ENCODE measurements around the gene YWHAQ. TPM values are rescaled to one million over a fixed set of nuclear protein-coding genes. Genes with fewer than 3 reads are reported as not detected.

YWHAQ gene
- total RNA-seq = 10 to 100 TPM; 40.3 to 63.7 (median 48.4) TPM

DNA sequence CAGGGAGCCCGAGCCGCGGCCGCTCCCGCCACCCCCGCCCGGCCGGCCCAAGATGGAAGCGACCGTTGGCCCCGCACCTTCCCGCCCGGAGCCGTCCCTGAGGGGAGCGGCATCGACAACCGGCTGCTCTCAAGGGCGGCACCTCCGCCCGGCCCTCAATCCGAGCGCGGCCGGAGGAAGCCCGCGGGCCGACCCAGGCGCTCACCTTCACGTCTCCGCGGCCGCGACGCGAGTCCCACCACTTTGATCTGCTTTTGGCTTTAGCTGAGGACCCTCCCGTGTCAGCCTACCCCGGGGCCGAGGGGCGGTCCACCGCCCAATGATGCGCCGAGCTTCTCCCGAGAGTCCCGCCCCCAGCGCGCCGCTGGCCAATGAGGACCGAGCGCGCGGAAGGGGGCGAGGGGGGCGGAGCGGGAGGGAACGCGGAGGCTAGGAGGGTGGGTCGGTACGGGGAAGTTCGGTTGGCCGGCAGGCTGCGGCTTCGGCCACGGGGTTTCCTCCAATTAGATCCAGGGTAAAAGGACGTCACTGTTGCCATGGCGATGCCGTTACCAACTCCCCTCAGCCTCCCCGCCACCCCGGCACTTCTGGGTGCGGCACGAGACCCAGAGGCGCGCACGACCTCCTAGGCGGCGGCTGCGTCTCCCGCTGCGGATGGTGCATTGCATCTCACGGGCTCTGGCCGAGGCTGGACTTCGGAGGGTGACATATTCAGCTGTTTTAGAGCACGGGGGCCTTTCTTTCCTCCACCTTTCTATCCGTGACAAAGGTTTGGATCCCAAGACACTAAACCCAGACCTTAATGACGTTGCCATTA is at the start of gene YWHAQ:
TSS of gene YWHAQ (minus strand) at position 262 of the 817 bp plus-strand sequence. CDS start 545 bp downstream, outside the sequence.
- peaks cover 0 to 18% of the 10 kb centered on the region in 2 donors for H3K36me3 ChIP-seq
- H3K27ac ChIP-seq = peak within 1 kb of the TSS; percentile 91 to 98 (median 96)
- peaks cover 41 to 43% of the 10 kb centered on the region in 2 donors for H3K4me1 ChIP-seq
- intact Hi-C loops (cut with DNase I; ENCODE audit: low total_unique reads) (loop anchor here (1.0 to 10.0 kb wide), 6 partner anchors 62 to 1626 kb away; partner anchors contain the start of genes ADAM17, CPSF3 and ITGB1BP1), in situ Hi-C loops (cut with MboI; ENCODE audit: low sequenced_read_pairs in 4 of 4) (loop anchor here in 1 of 4 donors (25.0 kb wide), 1 partner anchor 406 kb away; the partner anchor contains the start of gene KLF11)
- peak; percentile 98 for DNase-seq
- peak; percentile 86 to 88 for ATAC-seq
- TF ChIP-seq, protein P1, sequence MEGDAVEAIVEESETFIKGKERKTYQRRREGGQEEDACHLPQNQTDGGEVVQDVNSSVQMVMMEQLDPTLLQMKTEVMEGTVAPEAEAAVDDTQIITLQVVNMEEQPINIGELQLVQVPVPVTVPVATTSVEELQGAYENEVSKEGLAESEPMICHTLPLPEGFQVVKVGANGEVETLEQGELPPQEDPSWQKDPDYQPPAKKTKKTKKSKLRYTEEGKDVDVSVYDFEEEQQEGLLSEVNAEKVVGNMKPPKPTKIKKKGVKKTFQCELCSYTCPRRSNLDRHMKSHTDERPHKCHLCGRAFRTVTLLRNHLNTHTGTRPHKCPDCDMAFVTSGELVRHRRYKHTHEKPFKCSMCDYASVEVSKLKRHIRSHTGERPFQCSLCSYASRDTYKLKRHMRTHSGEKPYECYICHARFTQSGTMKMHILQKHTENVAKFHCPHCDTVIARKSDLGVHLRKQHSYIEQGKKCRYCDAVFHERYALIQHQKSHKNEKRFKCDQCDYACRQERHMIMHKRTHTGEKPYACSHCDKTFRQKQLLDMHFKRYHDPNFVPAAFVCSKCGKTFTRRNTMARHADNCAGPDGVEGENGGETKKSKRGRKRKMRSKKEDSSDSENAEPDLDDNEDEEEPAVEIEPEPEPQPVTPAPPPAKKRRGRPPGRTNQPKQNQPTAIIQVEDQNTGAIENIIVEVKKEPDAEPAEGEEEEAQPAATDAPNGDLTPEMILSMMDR (IDR thresholded peaks at IDR 0.05 in 4 of 5, conservative IDR thresholded peaks at IDR 0.05 in 1 of 5) = no peak
- peak; percentile 96 to 99 for TF ChIP-seq POLR2A (IDR thresholded peaks at IDR 0.05)
- no peaks in the 10 kb centered on the region for H3K27me3 ChIP-seq
- H3K9me3 ChIP-seq = no peaks in the 10 kb centered on the region
- H3K4me3 ChIP-seq = peak within 1 kb of the TSS; percentile 78 to 97 (median 94)

DNA sequence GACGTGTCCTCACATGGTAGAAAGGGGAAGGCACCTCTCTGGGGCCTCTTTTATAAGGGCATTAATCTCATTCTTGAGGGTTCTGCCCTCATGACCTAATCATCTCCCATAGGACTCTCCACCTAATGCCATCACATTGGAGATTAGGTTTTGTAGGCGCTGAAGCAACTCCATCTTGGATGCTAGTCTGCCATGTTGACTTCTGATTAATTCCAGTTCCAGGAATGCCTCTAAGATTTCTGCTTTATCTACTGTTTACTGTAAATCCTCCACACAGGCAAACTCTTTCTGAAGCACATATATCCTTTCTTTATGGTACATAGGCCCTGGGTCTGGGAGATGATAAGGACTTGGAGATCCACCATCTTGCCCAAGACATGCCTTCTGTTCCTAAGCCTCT is 49.3 kb upstream of the YWHAQ start:
- Histone ChIP-seq H3K4me1 (no peaks in the 10 kb centered on the region), H3K27me3 (no peaks in the 10 kb centered on the region), H3K4me3 (no peak overlapping the region), H3K36me3 (no peaks in the 10 kb centered on the region), H3K27ac (no peak overlapping the region), H3K9me3 (no peaks in the 10 kb centered on the region)
- intact Hi-C loops (cut with DNase I; ENCODE audit: low total_unique reads) = no loop called here
- in situ Hi-C loops (cut with MboI; ENCODE audit: low sequenced_read_pairs in 4 of 4) = no loop called here
- no peak for TF ChIP-seq POLR2A (IDR thresholded peaks at IDR 0.05)
- TF ChIP-seq, protein P1 (IDR thresholded peaks at IDR 0.05 in 4 of 5, conservative IDR thresholded peaks at IDR 0.05 in 1 of 5) = no peak
- ATAC-seq (no peak), DNase-seq (no peak)

DNA sequence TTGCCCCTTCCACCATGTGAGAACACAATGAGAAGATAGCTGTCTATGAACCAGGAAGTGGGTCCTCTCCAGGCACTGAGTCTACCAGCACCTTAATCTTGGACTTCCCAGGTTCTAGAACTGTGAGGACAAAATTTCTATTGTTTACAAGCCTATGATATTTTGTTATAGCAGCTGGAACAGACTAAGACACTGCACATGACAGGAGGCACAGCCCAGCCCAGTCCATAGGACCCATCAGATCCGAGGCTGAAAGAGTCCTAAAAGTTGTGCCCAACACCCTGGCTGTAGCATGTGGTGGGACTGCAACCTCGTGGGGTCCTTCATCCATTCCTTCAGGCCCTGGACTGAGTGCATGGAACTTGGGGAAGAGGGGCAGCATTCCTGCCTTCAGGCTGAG is 48.4 kb upstream of the YWHAQ start:
- intact Hi-C loops (cut with DNase I; ENCODE audit: low total_unique reads) = no loop called here
- TF ChIP-seq POLR2A (IDR thresholded peaks at IDR 0.05) = no peak
- TF ChIP-seq, protein P1 (IDR thresholded peaks at IDR 0.05 in 4 of 5, conservative IDR thresholded peaks at IDR 0.05 in 1 of 5) = no peak
- ATAC-seq (no peak), DNase-seq (no peak)
- no peaks in the 10 kb centered on the region for H3K36me3 ChIP-seq
- no peak overlapping the region for H3K27ac ChIP-seq
- H3K27me3 ChIP-seq = no peaks in the 10 kb centered on the region
- in situ Hi-C loops (cut with MboI; ENCODE audit: low sequenced_read_pairs in 4 of 4) = no loop called here
- no peaks in the 10 kb centered on the region for H3K4me1 ChIP-seq
- no peaks in the 10 kb centered on the region for H3K9me3 ChIP-seq
- no peak overlapping the region for H3K4me3 ChIP-seq

DNA sequence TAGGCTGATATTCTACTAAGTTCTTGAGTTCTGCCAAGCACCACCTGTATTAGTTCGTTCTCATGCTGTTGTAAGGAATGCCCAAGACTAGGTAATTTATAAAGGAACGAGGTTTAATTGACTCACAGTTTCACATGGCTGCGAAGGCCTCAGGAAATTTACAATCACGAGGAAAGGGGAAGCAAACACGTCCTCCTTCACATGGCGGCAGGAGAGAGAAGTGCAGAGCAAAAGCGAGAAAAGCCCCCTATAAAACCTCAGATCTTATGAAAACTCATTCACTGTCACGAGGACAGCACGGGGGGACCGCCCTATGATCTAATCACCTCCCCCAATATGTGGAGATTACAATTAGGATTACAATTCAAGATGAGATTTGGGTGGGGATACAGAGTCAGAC is 47.7 kb upstream of the YWHAQ start:
- no peak for DNase-seq
- TF ChIP-seq, protein P1 (IDR thresholded peaks at IDR 0.05 in 4 of 5, conservative IDR thresholded peaks at IDR 0.05 in 1 of 5) = no peak
- TF ChIP-seq POLR2A (IDR thresholded peaks at IDR 0.05) = no peak
- ATAC-seq = no peak
- Histone ChIP-seq H3K9me3 (no peaks in the 10 kb centered on the region), H3K4me3 (no peak overlapping the region), H3K27me3 (no peaks in the 10 kb centered on the region), H3K36me3 (no peaks in the 10 kb centered on the region), H3K4me1 (no peaks in the 10 kb centered on the region), H3K27ac (no peak overlapping the region)
- in situ Hi-C loops (cut with MboI; ENCODE audit: low sequenced_read_pairs in 4 of 4) (no loop called here), intact Hi-C loops (cut with DNase I; ENCODE audit: low total_unique reads) (no loop called here)

Measured in gastrocnemius medialis (tissue), 4 donors.